GM18502 (cell line): Measurements from ENCODE around the gene COL1A1.

Experiments used
- ATAC-seq: cut with Tn5 transposase; IDR thresholded peaks from one replicate; pipeline ENCODE4 v1.9.1; 2021; ENCODE audit warnings: mild to moderate bottlenecking; ENCODE audit not compliant: unreplicated experiment, poor library complexity

Gene COL1A1

DNA sequence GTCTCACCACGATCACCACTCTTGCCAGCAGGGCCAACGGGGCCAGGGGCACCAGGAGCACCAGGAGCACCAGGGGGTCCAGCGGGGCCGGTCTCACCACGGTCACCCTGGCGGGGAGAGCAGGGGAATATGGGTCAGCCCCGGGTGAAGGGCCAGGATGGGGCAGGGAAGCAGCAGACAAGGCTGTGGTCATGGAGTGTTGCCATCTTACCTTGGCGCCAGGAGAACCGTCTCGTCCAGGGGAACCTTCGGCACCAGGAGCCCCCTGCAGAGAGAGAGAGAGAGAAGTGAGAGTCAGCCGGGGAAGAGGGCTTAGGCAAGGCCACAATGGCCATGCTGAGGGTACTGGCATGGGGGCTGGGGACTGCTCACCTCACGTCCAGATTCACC is 12.9 kb downstream of the COL1A1 start:
- ATAC-seq, result no peak

GRCh38 chr17:50187751-50188530 is 13.5 kb downstream of the COL1A1 start:
- no peak for ATAC-seq

GRCh38 chr17:50187394-50187725 is 14.1 kb downstream of the COL1A1 start:
- ATAC-seq, result no peak

GRCh38 chr17:50186661-50187393 is 14.6 kb downstream of the COL1A1 start:
- no peak for ATAC-seq

DNA sequence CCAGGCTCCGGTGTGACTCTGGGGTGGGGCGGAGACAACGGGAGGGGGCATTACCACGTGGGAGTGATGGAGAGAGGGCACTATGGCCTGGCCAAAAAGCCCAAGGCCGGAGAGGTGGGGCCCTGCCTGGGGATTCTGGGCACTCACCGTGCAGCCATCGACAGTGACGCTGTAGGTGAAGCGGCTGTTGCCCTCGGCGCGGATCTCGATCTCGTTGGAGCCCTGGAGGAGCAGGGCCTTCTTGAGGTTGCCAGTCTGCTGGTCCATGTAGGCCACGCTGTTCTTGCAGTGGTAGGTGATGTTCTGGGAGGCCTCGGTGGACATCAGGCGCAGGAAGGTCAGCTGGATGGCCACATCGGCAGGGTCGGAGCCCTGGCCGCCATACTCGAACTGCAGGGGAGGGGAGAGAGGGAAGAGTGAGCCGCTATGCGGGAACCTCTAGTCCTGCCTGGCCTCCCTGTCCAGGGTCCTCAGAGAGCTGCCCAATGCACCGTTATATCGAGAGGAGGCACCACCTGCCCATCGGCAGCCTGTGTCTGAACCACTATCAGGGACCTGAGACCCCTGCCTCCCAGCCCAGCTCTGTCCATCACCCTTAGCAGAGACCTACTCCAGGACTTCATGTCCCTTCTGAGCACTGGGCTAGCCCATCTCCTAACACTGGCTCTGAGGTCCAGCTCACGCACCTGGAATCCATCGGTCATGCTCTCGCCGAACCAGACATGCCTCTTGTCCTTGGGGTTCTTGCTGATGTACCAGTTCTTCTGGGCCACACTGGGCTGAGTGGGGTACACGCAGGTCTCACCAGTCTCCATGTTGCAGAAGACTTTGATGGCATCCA is 15.6 kb downstream of the COL1A1 start:
- no peak for ATAC-seq

- no peak for ATAC-seq
Observed at GRCh38 chr17:50184611-50185398, 16.6 kb downstream of the COL1A1 start.

- no peak for ATAC-seq
Observed at GRCh38 chr17:50184064-50184463, 17.4 kb downstream of the COL1A1 start.

DNA sequence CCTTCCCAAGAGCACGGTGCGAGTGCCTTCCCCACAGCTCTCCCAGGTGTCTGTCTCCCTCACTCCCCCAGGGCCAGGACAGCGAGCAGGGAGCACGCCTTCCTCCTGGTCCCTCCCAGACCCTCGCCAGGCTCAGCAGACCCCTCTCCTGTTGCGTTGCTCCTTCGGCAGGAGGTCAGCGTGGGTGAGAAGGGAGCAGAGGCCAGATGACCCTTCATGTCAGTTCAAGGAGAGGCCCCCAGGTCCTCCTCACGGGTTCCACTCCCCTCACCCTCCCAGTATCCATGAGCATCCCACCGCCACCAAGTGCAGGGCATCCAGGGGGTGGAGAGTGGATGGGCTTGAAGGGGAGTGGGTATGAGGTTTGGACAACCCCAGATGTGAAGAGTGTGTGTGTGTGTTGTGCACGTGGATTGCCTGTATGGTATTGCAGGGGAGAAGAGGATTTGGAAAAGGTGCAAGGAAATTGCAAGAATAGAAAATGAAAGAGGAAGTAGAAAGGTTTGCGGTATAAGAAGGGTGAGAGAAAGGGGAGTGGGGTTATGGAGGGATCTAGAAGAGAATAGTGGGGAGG is 17.9 kb downstream of the COL1A1 start:
- no peak for ATAC-seq

DNA sequence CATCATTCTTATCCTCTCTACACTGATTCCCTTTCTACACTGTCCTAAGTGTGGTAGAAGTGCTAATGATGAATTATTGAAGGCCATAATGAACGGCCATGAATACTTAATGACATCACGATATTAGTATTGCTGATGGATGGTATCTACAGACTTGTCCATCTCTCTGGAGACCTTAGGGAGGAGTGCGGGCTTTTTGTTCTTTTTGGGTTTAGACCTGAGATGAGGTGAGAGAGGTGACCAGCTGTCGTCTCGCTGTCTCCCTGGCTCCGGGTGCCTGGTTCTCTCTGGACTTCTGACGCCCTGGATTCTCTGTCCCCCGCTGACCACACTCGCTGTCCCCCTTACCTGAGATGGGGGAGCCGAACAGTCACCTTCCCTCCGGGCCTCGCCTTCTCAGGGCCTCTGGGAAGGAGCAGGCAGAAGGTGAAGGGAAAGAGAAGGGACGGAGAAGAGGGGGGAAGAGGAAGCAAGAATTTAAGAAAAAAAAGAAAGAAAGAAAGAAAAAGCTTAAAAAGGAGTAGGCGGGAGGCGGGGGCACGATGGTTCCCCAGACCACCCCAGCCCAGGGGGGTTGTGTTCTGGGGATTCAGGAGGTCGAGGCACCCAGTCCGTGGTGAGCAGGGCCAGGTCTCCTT is 18.5 kb downstream of the COL1A1 start:
- ATAC-seq, result no peak

- no peak for ATAC-seq
Observed at GRCh38 chr17:50181591-50182560, 19.6 kb downstream of the COL1A1 start.

DNA sequence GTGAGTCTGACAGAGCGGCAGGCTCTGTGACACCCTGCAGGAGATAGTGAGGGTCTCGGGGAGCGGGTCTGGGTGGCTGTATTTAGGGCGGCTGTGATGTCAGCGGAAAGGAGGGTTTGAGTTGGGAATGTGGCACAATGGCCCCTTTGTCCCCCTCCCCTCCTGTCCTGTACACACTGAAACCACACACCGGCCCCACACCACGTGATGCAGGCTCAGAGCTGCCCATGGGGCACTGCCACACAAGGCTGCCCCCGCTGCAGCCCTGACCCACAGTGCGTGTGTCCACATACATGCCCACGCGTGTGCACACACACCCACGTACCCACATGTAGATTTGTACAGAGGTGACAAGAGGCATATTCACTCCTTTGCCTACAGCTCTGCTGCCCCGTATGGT is 20.3 kb downstream of the COL1A1 start:
- ATAC-seq, result no peak

DNA sequence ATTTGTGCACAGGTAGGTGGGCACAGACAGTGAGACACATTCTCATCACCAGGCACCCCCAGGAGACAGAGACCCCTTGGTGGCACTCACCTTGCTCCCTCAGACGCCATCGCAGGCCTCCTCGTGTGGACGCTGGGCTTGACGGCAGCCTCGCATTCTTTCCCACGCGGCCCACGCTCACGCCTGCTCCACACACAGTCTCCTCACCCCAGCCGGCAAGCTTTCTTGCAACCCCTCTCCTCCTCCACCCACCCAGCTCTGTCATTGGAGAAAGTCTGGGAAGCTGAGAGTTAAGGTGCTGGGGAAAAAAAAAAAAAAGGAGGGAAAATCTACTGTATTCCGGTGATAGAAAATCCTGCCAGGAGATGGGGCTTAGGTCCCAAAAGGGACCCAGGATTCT is 20.8 kb downstream of the COL1A1 start:
- ATAC-seq, result no peak

- no peak for ATAC-seq
Observed at GRCh38 chr17:50180111-50180510, 21.3 kb downstream of the COL1A1 start.

DNA sequence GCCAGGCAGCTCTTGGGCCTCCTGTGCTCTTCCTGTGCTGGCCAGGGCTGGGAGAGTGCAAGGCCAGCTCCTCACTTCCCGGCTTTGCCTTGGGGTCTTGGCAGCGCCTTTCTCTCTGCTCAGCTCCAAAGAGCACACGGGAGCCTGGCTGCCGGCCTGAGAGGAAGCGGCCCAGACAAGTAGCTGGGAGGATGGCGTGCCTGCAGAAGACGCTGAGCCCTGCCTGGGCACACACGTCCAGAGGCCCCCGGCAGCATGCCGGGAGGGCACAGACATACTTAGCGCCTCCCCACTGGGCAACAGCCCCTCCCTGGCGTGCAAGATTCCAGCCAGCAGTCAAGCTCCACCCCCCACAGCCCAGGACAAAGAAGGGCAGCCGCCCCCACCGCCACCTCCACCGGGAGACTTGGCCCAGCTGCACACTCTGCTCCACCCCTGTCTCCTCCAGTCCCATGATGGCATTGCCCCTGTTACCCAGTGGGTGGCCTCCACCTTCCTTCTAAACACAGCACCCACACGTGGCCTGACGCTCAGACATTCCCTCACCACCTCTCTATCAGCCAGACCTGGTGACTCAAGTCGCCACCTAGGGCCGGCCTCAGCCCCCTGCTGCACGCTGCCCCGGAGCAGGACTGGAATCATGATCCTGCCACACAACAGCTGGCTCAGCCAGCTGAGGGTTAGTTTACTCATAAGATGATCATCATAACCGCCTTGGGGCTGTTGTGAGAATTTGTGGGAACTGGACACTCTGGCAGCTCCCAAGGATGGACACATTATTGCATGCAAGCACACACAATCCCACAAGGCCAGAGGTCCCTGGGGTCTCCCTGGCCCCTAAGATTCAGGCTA is 23.2 kb downstream of the COL1A1 start:
- ATAC-seq, result peak; percentile 82

DNA sequence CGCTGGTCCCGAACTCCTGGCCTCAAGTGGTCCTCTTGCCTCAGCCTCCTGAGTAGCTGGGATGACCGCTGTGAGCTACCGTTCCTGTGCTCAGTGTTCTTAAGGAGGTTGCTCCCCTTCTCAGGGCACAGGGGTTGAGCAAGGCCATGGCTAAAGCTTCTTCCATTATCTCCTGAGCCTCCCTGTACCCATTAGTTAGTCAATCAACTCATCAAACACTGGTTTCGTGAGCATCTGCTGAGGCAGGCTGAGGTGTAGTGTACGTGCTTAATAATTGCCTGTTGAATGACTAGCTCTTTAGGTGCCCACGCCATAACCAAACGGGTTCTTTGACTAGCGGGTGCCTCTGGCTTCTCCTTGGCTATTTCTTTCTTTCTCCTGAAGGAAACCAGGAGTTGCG is 24.0 kb downstream of the COL1A1 start:
- ATAC-seq, result no peak

- no peak for ATAC-seq
Observed at GRCh38 chr17:50176559-50177357, 24.7 kb downstream of the COL1A1 start.
